NOMO-1 (cell line): ENCODE data around the gene GRM2.

Experiments used
- DNase-seq, 2 experiments: peaks; one replicate each; lab custom pipeline; 2025; ENCODE audit not compliant: unreplicated experiment in 2 of 2; lab: John Stamatoyannopoulos, UW

GRM2 gene

GRCh38 chr3:51680196-51680595 is 26.7 kb upstream of the GRM2 start:
- DNase-seq, result no peak

DNA sequence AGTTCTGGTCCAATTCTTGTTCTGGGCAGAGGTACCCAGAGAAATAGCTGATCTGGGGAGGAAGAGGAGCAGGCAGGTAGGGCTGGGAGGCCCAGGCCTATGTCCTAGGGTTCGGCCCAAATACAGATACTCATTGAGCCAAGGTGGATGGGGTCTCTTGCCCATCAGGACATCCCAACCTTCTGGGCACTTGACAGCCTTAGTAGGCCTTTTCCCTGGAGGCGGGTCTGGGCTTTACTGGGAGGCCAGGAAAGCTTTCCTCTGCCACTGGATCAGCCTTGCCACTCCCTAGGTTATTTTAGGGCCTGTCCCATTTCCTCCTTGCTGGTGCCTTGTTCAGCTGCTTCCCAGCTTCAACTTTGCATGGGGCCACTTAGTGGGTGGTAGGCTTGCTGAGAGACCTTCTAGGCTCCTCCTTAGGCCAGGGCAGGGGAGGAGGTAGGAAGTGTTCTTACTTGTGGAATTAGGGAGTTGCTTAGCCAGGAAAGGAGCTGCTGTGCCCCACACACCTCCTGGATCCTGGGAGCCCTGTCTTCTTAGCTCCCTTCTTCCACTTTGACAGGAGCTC is 26.1 kb upstream of the GRM2 start:
- no peak for DNase-seq

GRCh38 chr3:51681453-51681852 is 25.4 kb upstream of the GRM2 start:
- DNase-seq, result peak; percentile 46 to 87

- DNase-seq, result peak; percentile 87 to 91
Measured at GRCh38 chr3:51682079-51682478, 24.8 kb upstream of the GRM2 start.

- DNase-seq, result no peak
Measured at GRCh38 chr3:51682526-51682925, 24.3 kb upstream of the GRM2 start.

- DNase-seq, result no peak
Measured at GRCh38 chr3:51683566-51683965, 23.3 kb upstream of the GRM2 start.

DNA sequence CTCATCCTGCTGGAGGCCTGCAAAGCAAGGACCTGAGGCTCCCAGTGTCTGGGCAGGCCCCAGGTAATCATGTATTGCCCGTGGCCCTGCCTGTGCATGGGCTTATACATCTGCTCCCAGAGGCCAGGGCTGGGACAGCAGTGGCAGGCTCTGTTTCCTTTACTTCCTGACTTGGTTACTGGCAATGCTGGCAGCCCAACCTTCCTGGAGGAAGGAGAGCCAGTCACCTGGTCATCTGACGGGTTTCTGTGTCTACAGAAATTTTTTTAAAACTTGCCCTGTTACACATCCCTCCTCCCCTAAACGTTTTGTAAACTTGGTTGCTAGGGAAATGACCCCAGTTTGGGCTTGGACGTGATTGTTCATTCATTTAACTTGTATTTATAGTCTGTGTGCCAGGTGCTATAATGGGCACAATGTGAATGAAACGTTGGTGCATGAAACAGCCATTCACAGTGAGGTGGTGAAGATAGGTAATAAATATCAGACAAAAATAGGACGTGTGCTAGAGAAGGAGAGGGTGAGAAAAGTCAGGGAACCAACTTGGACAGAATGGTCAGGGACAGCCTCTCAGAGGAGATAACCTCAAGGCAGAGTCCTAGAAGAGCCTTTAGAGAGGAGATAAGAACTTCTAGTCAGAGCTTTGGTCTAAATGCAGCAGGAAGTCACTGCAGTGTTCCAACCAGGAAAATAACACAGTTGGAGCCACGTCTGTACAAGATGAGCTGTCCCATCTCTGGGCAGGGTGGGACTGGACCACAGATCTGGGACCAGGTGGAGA is 21.7 kb upstream of the GRM2 start:
- DNase-seq, result no peak

GRCh38 chr3:51686056-51686455 is 20.8 kb upstream of the GRM2 start:
- no peak for DNase-seq

- peak; percentile 45 to 78 for DNase-seq
Measured at GRCh38 chr3:51686512-51687215, 20.2 kb upstream of the GRM2 start.

GRCh38 chr3:51687431-51688205 is 19.2 kb upstream of the GRM2 start:
- DNase-seq, result no peak

DNA sequence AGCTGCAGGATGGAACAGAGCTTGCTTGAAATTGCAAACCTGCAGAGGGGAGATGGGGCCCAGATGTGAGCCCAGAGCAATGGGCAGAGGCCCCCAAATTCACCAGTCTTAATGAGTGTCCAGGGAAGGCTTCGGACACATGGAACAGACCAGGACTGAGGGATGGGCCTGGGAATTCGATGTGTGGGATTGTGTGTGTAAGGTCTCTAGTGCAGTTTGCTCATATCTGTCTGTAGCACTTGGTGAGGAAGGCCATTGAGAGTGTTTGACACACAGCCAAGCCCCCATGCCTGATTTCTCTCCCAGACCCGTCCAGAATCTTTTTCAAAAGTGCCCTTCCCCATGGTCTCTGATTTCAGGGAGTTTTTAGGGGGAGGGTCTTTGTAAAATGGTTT is 18.7 kb upstream of the GRM2 start:
- no peak for DNase-seq

GRCh38 chr3:51691021-51691420 is 15.8 kb upstream of the GRM2 start:
- DNase-seq, result no peak

DNA sequence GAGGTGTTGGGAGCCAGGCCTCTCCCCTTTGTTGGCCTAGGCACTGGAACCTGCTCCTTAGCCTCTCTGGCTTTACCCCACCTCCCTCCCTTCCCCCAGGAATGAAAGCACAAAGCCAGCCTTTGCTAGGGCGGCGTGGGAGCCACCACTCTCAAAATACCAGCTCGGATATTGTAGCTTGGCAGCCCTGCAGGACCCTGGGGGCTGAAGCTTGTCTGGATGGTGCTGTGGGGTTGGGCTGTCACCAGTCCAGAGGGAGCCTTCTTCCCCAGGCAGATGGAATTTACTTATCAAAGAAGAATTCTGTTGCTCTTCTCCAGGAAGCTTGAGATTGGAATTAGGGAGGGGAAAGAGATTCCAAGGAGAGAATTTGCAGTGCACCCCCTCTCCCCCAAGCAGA is 14.9 kb upstream of the GRM2 start:
- no peak for DNase-seq

DNA sequence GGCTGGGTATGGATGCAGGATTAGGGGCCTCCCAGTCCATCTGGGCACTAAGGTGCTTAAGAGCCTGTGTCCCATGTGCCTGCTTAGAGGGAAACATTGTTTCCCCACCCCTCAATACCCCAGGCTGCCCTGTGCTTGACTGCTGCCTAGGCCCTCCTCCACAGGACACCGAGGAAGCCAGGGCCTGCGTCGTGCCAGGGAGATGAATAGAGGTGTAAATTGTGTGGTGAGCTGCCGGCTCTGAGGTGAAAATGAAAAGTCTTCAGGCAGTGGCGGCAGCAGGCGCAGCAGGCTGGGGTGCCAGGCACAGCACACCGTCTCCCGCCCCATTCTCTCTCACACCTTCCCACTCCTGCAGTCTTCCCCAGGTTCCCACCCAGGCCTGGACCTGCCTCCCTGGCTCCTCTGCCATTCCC is 13.9 kb upstream of the GRM2 start:
- no peak for DNase-seq

DNA sequence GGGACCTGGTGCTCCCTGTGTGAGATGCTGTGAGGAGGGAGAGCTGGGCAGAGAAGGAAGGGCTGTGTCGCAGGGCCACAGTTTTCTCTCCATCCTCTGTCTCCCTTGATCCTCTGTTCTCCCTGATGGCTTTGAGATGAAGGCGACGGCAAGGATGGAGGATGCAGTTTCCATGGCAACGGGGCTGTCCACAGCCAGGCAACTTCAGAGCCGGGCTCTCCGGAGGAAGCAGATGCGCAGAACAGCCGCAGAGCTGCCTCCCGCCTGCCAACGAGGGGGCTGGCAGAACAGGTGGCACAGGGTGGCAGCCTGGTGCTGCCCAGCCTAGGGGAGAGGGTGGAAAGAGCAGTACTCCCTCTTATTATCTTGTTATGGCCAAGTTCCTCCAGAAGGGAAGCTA is 9.9 kb upstream of the GRM2 start:
- DNase-seq, result no peak

DNA sequence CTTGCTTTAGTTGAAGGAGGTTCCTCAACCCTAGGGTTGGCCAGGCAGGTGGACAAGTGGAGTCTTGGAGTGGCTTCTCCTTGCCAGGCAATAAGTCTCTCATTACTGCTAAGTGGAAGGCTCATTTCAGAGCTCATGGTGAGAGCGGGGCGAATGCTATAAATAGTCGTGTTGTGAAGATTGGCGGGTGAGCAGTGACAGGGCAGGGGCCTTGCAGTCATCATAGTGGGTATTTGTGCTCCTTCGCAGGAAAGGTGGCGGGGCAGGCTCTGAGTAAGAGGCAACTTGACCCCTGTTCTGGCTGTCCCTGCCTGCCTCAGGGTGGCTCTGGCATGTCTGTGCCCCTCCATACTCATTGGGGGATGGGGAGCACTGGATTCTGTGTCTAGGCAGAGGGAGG is 8.7 kb upstream of the GRM2 start:
- DNase-seq, result no peak

DNA sequence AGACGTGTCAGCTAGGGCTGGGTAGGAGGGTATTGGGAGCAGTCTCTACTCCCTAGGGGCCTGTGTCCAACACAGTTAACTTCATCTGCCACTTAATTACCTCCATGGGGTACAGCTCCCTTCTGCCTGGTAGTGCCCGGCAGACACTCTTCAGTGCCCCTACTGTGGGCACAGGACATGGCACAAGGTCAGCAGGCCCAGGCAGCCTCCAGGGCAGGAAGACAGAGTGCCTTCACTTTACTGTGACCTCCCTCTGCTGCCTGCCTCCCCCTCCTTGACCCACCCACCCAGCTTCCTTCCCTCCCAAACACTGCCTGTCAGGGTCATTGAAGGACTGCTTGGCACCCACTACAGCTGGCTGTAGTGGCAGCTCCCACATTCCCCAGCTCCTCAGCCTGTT is 6.5 kb upstream of the GRM2 start:
- DNase-seq, result no peak

- DNase-seq, result no peak
Measured at GRCh38 chr3:51702156-51702555, 4.7 kb upstream of the GRM2 start.

GRCh38 chr3:51703068-51703760 is 3.7 kb upstream of the GRM2 start:
- DNase-seq, result no peak

GRCh38 chr3:51703761-51704510 is 2.9 kb upstream of the GRM2 start:
- DNase-seq, result no peak
